Parathyroid adenoma (tissue), 2 donors: ENCODE results near the gene ABHD17B.

Experiments
- H2AFZ ChIP-seq: fragments of 300-600 bp; sonication (generic); one replicate; pipeline ENCODE4 v1.7.0; 2017; ENCODE audit warnings: antibody characterized with exemption, mild to moderate bottlenecking
- H3K27ac ChIP-seq: fragments of 300-600 bp; sonication (generic); one replicate; pipeline ENCODE4 v1.7.0; 2017
- H3K27me3 ChIP-seq: fragments of 300-600 bp; sonication (generic); one replicate; pipeline ENCODE4 v1.7.0; 2017; ENCODE audit warnings: low read length; ENCODE audit not compliant: control insufficient read depth, insufficient read depth
- H3K36me3 ChIP-seq: fragments of 300-600 bp; sonication (generic); one replicate; pipeline ENCODE4 v1.7.0; 2017; ENCODE audit warnings: low read length; ENCODE audit not compliant: control insufficient read depth, insufficient read depth
- H3K4me1 ChIP-seq: fragments of 300-600 bp; sonication (generic); one replicate; pipeline ENCODE4 v1.7.0; 2017; ENCODE audit warnings: control low read depth
- H3K4me2 ChIP-seq: fragments of 300-600 bp; sonication (generic); one replicate; pipeline ENCODE4 v1.7.0; 2017; ENCODE audit warnings: low read length
- H3K4me3 ChIP-seq: fragments of 300-600 bp; sonication (generic); one replicate; pipeline ENCODE4 v1.7.0; 2017; ENCODE audit warnings: low read depth, low read length
- H3K79me2 ChIP-seq: fragments of 300-600 bp; sonication (generic); one replicate; pipeline ENCODE4 v1.7.0; 2017; ENCODE audit warnings: control low read depth
- H3K9ac ChIP-seq: fragments of 300-600 bp; sonication (generic); one replicate; pipeline ENCODE4 v1.7.0; 2017; ENCODE audit warnings: mild to moderate bottlenecking
- H3K9me3 ChIP-seq: fragments of 300-600 bp; sonication (generic); one replicate; pipeline ENCODE4 v1.7.0; 2017; ENCODE audit warnings: low read length; ENCODE audit not compliant: control insufficient read depth
- TF ChIP-seq, protein P1 (sequence below): fragments of 300-600 bp; sonication (generic); IDR thresholded peaks from one replicate; pipeline ENCODE4 v1.7.0; 2017; ENCODE audit warnings: antibody characterized with exemption, mild to moderate bottlenecking
- donor health status: primary hyperparathyroidism.

Gene ABHD17B

DNA sequence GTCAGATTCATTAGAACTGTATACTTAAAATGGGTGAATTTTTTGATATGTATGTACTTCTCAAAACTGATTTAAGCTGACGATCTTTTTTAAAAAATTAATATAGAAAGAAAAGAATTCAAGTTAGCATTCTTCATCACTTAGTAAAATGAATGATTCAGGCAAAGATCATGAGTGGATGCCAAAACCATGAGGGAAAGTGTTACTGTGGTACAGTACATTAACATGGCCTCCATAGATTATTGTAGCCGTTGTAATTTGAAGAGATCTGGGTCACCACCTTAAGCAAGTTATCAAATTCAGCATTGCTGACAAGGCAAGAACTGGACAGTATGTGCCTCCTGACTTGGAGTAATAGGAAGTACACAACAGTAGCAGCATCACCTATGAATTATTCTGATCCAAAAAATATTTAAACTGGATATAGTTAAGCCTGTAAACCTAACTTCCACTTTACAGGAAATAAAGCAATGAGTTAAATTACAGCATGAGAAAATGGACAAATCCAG is 30.1 kb upstream of the ABHD17B start:
- Histone ChIP-seq H2AFZ (no peak overlapping the region), H3K36me3 (no peaks in the 10 kb centered on the region), H3K4me2 (no peak overlapping the region), H3K9ac (no peak overlapping the region), H3K79me2 (no peaks in the 10 kb centered on the region), H3K4me3 (no peak overlapping the region), H3K27ac (no peak overlapping the region), H3K27me3 (no peaks in the 10 kb centered on the region), H3K9me3 (no peaks in the 10 kb centered on the region), H3K4me1 (no peaks in the 10 kb centered on the region)
- TF ChIP-seq, protein P1, sequence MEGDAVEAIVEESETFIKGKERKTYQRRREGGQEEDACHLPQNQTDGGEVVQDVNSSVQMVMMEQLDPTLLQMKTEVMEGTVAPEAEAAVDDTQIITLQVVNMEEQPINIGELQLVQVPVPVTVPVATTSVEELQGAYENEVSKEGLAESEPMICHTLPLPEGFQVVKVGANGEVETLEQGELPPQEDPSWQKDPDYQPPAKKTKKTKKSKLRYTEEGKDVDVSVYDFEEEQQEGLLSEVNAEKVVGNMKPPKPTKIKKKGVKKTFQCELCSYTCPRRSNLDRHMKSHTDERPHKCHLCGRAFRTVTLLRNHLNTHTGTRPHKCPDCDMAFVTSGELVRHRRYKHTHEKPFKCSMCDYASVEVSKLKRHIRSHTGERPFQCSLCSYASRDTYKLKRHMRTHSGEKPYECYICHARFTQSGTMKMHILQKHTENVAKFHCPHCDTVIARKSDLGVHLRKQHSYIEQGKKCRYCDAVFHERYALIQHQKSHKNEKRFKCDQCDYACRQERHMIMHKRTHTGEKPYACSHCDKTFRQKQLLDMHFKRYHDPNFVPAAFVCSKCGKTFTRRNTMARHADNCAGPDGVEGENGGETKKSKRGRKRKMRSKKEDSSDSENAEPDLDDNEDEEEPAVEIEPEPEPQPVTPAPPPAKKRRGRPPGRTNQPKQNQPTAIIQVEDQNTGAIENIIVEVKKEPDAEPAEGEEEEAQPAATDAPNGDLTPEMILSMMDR = no peak

DNA sequence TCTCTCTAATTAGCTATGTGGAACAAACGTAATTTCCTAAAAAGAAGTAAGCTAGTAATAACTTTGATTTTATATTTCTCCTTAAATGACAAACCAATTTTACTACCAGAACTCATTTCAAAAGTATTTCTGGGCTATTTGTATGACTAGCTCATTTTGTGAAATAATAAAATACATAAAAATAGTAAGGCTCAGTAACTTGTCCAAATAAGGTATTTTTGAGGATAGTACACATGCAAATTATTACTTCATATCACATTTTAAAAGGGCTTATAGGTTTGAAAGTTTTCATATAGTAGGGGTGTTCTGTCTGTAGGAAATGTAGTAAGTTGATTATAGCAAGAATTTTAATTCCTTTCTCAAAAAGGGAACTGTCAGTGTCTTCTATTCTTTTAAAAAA is 26.9 kb upstream of the ABHD17B start:
- Histone ChIP-seq H3K4me2 (no peak overlapping the region), H3K4me3 (no peak overlapping the region), H3K9me3 (no peaks in the 10 kb centered on the region), H3K4me1 (no peaks in the 10 kb centered on the region), H3K79me2 (no peaks in the 10 kb centered on the region), H3K27me3 (no peaks in the 10 kb centered on the region), H3K9ac (no peak overlapping the region), H3K27ac (no peak overlapping the region), H3K36me3 (no peaks in the 10 kb centered on the region), H2AFZ (no peak overlapping the region)
- TF ChIP-seq, protein P1 = no peak

DNA sequence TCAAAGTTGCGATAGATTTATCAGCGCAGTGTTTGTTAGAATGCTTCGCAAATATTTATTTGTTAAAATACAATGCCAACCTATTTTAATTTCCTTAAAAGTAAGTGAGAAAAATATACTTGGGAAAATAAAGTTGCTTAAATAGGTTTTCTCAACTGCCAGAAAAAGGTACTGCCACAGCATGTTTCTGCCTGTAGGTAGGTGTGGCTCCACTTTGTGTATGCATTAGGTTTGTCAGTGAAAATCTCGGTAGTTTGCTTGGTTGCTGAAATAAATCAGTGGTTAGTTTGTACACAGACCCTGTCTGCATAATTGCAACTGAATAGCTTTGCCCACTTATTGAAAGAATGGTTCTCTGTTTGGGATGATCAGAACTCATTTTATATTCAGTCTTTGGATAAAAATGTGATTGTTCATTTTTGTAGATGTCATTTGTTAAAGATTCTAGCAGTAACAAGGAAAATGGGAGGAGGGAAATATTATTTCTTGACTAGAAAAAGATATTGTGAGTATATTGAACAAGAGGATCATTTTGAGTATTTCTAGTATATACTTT is 26.2 kb upstream of the ABHD17B start:
- no peak overlapping the region for H3K27ac ChIP-seq
- H3K4me1 ChIP-seq = no peaks in the 10 kb centered on the region
- H3K27me3 ChIP-seq = no peaks in the 10 kb centered on the region
- H3K36me3 ChIP-seq = no peaks in the 10 kb centered on the region
- H3K4me3 ChIP-seq = no peak overlapping the region
- no peaks in the 10 kb centered on the region for H3K79me2 ChIP-seq
- H3K9ac ChIP-seq = no peak overlapping the region
- no peak overlapping the region for H3K4me2 ChIP-seq
- no peak overlapping the region for H2AFZ ChIP-seq
- no peaks in the 10 kb centered on the region for H3K9me3 ChIP-seq
- TF ChIP-seq, protein P1 = no peak

DNA sequence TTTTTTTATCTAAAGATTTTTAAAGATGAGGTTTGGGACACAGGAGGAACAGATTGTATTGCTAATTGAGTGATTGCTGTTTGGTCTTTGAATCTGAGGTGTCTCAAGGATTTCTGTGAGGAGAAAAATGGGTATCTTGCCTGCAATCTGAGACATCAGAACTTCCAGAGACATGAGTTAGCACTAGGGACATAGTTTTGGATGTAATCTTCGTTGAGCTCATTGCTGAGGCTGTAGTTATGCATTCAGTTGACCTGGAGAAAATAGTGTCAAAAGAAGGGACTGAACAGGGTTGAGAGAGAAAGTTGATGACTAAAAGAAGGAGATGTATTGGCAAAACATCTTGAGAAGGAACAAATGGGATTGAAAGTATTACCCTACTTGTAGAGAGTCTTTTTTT is 25.1 kb upstream of the ABHD17B start:
- Histone ChIP-seq H3K9me3 (no peaks in the 10 kb centered on the region), H2AFZ (no peak overlapping the region), H3K9ac (no peak overlapping the region), H3K79me2 (no peaks in the 10 kb centered on the region), H3K36me3 (no peaks in the 10 kb centered on the region), H3K4me1 (no peaks in the 10 kb centered on the region), H3K4me2 (no peak overlapping the region), H3K4me3 (no peak overlapping the region), H3K27me3 (no peaks in the 10 kb centered on the region), H3K27ac (no peak overlapping the region)
- TF ChIP-seq, protein P1 = no peak

DNA sequence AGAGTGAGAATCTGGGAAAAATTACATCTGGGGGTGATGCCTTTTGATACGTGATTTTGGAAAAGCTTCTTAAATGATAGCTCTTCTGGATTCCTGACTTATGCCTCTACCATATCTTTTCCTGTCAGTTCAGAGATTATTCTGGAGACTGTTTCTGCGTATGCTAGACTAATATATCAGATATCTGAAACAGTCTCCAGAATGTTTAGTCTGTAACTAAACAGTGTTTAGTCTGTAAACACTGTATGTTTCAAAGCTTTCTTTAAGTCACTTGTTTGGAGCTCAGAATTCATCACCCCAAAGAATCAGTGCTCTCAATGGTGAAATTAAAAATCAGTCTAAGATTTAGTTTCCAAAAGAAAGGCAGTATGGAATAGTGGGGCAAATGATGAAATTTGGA is 20.2 kb upstream of the ABHD17B start:
- Histone ChIP-seq H3K9ac (no peak overlapping the region), H3K9me3 (no peaks in the 10 kb centered on the region), H3K4me3 (no peak overlapping the region), H3K36me3 (no peaks in the 10 kb centered on the region), H3K4me1 (no peaks in the 10 kb centered on the region), H3K27ac (no peak overlapping the region), H3K79me2 (no peaks in the 10 kb centered on the region), H3K27me3 (no peaks in the 10 kb centered on the region), H3K4me2 (no peak overlapping the region), H2AFZ (no peak overlapping the region)
- TF ChIP-seq, protein P1 = no peak
